Measurements from ENCODE around the gene ABCG2.

The ABCG2 gene

GRCh38 chr4:88158489-88159228 lies at the start of gene ABCG2:
Gene ABCG2, minus strand, starts transcription at chr4:88158639. Its CDS starts 18,644 bp downstream, at chr4:88139995.
- DNase-seq, result peak; percentile 2

- no peak for DNase-seq
These were observed 49.7 kb upstream of the ABCG2 start for GRCh38 chr4:88208156-88208555.

- no peak for DNase-seq
These were observed 48.7 kb upstream of the ABCG2 start for GRCh38 chr4:88207171-88207570.

GRCh38 chr4:88204882-88205281 lies 46.4 kb upstream of the ABCG2 start:
- DNase-seq, result no peak

- DNase-seq, result no peak
These were observed 44.0 kb upstream of the ABCG2 start for GRCh38 chr4:88202443-88202842.

GRCh38 chr4:88200186-88200585 lies 41.7 kb upstream of the ABCG2 start:
- DNase-seq, result no peak

GRCh38 chr4:88196523-88197185 lies 38.2 kb upstream of the ABCG2 start:
- DNase-seq, result no peak

GRCh38 chr4:88196013-88196365 lies 37.5 kb upstream of the ABCG2 start:
- DNase-seq, result no peak

GRCh38 chr4:88195328-88196012 lies 37.0 kb upstream of the ABCG2 start:
- no peak for DNase-seq

GRCh38 chr4:88191404-88191803 lies 33.0 kb upstream of the ABCG2 start:
- DNase-seq, result no peak

- DNase-seq, result no peak
These were observed 31.6 kb upstream of the ABCG2 start for GRCh38 chr4:88189881-88190585.

GRCh38 chr4:88189418-88189738 lies 30.9 kb upstream of the ABCG2 start:
- no peak for DNase-seq

GRCh38 chr4:88188738-88189417 lies 30.4 kb upstream of the ABCG2 start:
- no peak for DNase-seq

GRCh38 chr4:88187766-88188165 lies 29.3 kb upstream of the ABCG2 start:
- no peak for DNase-seq

- no peak for DNase-seq
These were observed 27.5 kb upstream of the ABCG2 start for GRCh38 chr4:88185906-88186305.

- DNase-seq, result no peak
These were observed 20.8 kb upstream of the ABCG2 start for GRCh38 chr4:88179261-88179660.

- no peak for DNase-seq
These were observed 20.3 kb upstream of the ABCG2 start for GRCh38 chr4:88178626-88179231.

GRCh38 chr4:88177983-88178625 lies 19.7 kb upstream of the ABCG2 start:
- no peak for DNase-seq

GRCh38 chr4:88172987-88173386 lies 14.5 kb upstream of the ABCG2 start:
- no peak for DNase-seq

- DNase-seq, result no peak
These were observed 12.8 kb upstream of the ABCG2 start for GRCh38 chr4:88171206-88171605.

GRCh38 chr4:88169298-88169697 lies 10.9 kb upstream of the ABCG2 start:
- DNase-seq, result no peak

- no peak for DNase-seq
These were observed 8.2 kb upstream of the ABCG2 start for GRCh38 chr4:88166608-88167007.

Data from NCI-H1105 (cell line).